ENCODE measurements around the gene CDH4. TPM values are rescaled to one million over a fixed set of nuclear protein-coding genes. Genes with fewer than 3 reads are reported as not detected.

CDH4 gene
- total RNA-seq, 1 donor from 2014 or later, result 0.99 TPM

- no peaks in the 10 kb centered on the region for H3K4me1 Mint-ChIP-seq (ENCODE audit: low read depth)
- H3K9me3 Mint-ChIP-seq (ENCODE audit: low read depth), result no peaks in the 10 kb centered on the region
- TF ChIP-seq CTCF (IDR thresholded peaks at IDR 0.05), result no peak
- H3K27me3 Mint-ChIP-seq (ENCODE audit: low read depth), result peaks cover 3% of the 10 kb centered on the region
- H3K4me3 Mint-ChIP-seq (ENCODE audit: unreplicated experiment), result no peak overlapping the region
- no peak overlapping the region for H3K27ac Mint-ChIP-seq (ENCODE audit: unreplicated experiment)
- no peaks in the 10 kb centered on the region for H3K36me3 Mint-ChIP-seq (ENCODE audit: low read depth)
- no peak for DNase-seq (ENCODE audit: low spot score)
Measured at GRCh38 chr20:61710108-61710507, 458.0 kb downstream of the CDH4 start.

GRCh38 chr20:61712688-61713087 is 460.6 kb downstream of the CDH4 start:
- Mint-ChIP-seq H3K9me3 (ENCODE audit: low read depth) (no peaks in the 10 kb centered on the region), H3K27ac (ENCODE audit: unreplicated experiment) (no peak overlapping the region), H3K36me3 (ENCODE audit: low read depth) (no peaks in the 10 kb centered on the region), H3K27me3 (ENCODE audit: low read depth) (peaks cover under 1% of the 10 kb centered on the region), H3K4me3 (ENCODE audit: unreplicated experiment) (no peak overlapping the region), H3K4me1 (ENCODE audit: low read depth) (no peaks in the 10 kb centered on the region)
- TF ChIP-seq CTCF (IDR thresholded peaks at IDR 0.05), result no peak
- no peak for DNase-seq (ENCODE audit: low spot score)

GRCh38 chr20:61718361-61719005 is 466.4 kb downstream of the CDH4 start:
- Mint-ChIP-seq H3K27ac (ENCODE audit: unreplicated experiment) (no peak overlapping the region), H3K27me3 (ENCODE audit: low read depth) (peaks cover 3% of the 10 kb centered on the region), H3K4me3 (ENCODE audit: unreplicated experiment) (no peak overlapping the region), H3K36me3 (ENCODE audit: low read depth) (no peaks in the 10 kb centered on the region), H3K4me1 (ENCODE audit: low read depth) (no peaks in the 10 kb centered on the region), H3K9me3 (ENCODE audit: low read depth) (no peaks in the 10 kb centered on the region)
- no peak for TF ChIP-seq CTCF (IDR thresholded peaks at IDR 0.05)
- DNase-seq (ENCODE audit: low spot score), result no peak

GRCh38 chr20:61719691-61720347 is 467.8 kb downstream of the CDH4 start:
- H3K4me1 Mint-ChIP-seq (ENCODE audit: low read depth), result no peaks in the 10 kb centered on the region
- H3K27me3 Mint-ChIP-seq (ENCODE audit: low read depth), result peaks cover 3% of the 10 kb centered on the region
- no peak for DNase-seq (ENCODE audit: low spot score)
- H3K27ac Mint-ChIP-seq (ENCODE audit: unreplicated experiment), result no peak overlapping the region
- H3K9me3 Mint-ChIP-seq (ENCODE audit: low read depth), result no peaks in the 10 kb centered on the region
- H3K36me3 Mint-ChIP-seq (ENCODE audit: low read depth), result no peaks in the 10 kb centered on the region
- TF ChIP-seq CTCF (IDR thresholded peaks at IDR 0.05), result no peak
- no peak overlapping the region for H3K4me3 Mint-ChIP-seq (ENCODE audit: unreplicated experiment)

- H3K27ac Mint-ChIP-seq (ENCODE audit: unreplicated experiment), result no peak overlapping the region
- DNase-seq (ENCODE audit: low spot score), result no peak
- H3K4me3 Mint-ChIP-seq (ENCODE audit: unreplicated experiment), result no peak overlapping the region
- no peaks in the 10 kb centered on the region for H3K36me3 Mint-ChIP-seq (ENCODE audit: low read depth)
- no peak for TF ChIP-seq CTCF (IDR thresholded peaks at IDR 0.05)
- H3K27me3 Mint-ChIP-seq (ENCODE audit: low read depth), result peaks cover 3% of the 10 kb centered on the region
- H3K9me3 Mint-ChIP-seq (ENCODE audit: low read depth), result no peaks in the 10 kb centered on the region
- H3K4me1 Mint-ChIP-seq (ENCODE audit: low read depth), result no peaks in the 10 kb centered on the region
Measured at GRCh38 chr20:61720348-61720696, 468.3 kb downstream of the CDH4 start.
